BLaER1 treated with 17β-estradiol and CSF1 and Interleukin-3, amounts not matched to agents 10 nM and 100 nM (cell line): Measurements from ENCODE around the gene EXOSC7.
"Not testable (repeated sequence)": the region's sequence is repeated elsewhere in the genome, so short reads cannot be mapped to it uniquely, and the experiment has no call there.

Experiments used
- H3K27ac ChIP-seq, 11 experiments: shearing (Covaris generic); formaldehyde crosslinking; 2 replicates each; pipeline ENCODE4 v1.8.1; 2022
- H3K27me3 ChIP-seq, 11 experiments: shearing (Covaris generic); formaldehyde crosslinking; 2 replicates each; pipeline ENCODE4 v1.8.1; 2022
- H3K36me3 ChIP-seq, 11 experiments: shearing (Covaris generic); formaldehyde crosslinking; 2 replicates each; pipeline ENCODE4 v1.8.1; 2022
- H3K4me1 ChIP-seq, 10 experiments: shearing (Covaris generic); formaldehyde crosslinking; 2 replicates each; pipeline ENCODE4 v1.8.1; 2022
- H3K4me2 ChIP-seq, 11 experiments: shearing (Covaris generic); formaldehyde crosslinking; 2 replicates each; pipeline ENCODE4 v1.8.1; 2022
- H3K4me3 ChIP-seq, 10 experiments: shearing (Covaris generic); formaldehyde crosslinking; 2 replicates each; pipeline ENCODE4 v1.8.1; 2022
- H3K9ac ChIP-seq, 11 experiments: shearing (Covaris generic); formaldehyde crosslinking; 2 replicates each; pipeline ENCODE4 v1.8.1; 2022
- H3K9me3 ChIP-seq, 11 experiments: shearing (Covaris generic); formaldehyde crosslinking; replicated peaks in 1 of 11; 2 replicates each; pipeline ENCODE4 v1.8.1; 2022
- H4K20me1 ChIP-seq, 11 experiments: shearing (Covaris generic); formaldehyde crosslinking; 2 replicates each; pipeline ENCODE4 v1.8.1; 2022
- Cebpa-rat ChIP-seq, 11 experiments: shearing (Covaris generic); IDR thresholded peaks; 2 replicates each; pipeline ENCODE4 v1.8.1; 2022

Gene EXOSC7

GRCh38 chr3:45035441-45036301, 59.6 kb downstream of the EXOSC7 start:
- peak overlapping the region in 3 of 10 experiments; percentile 20 to 43 (median 26); a peak in 3 of 20 replicates for H3K4me3 ChIP-seq
- 0 out of 22 replicates have a peak, but pooled peaks cover 0 to 5% (median 0%) of the 10 kb centered on the region in 11 experiments for H4K20me1 ChIP-seq
- no peak for TF ChIP-seq Cebpa-rat (IDR thresholded peaks at IDR 0.05)

DNA sequence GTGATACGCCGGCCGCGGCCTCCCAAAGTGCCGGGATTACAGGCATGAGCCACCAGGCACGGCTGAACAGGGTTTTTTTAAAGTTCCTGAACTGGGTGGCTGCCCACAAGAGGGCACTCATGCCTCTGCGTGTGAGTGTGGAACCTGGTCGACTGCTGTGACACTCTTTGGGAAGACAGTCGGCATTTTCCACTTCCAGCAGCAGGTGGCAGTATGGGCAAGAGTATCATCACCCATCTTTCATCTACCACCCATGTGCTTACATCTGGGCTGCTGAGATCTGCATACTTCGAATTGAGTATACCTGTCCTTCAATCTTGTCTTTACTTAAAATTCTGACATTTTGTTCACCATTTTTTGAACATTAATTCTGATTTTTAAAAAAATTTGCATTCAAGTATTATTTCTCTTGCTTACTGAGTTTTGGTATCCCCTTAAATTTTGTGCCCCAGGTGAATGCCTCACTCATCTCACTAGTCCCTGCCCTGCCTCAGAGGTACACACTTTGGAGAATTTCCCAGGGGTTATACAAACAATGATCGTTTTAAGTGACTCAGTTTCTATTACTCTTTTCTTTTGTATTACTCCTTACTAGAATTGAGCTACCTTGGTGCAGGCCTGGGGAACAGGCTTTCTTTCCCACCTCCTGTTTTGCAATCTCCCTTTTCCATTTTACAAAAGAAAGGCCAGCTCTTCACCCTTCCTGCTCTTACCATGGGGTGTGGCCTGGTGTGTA, 61.8 kb downstream of the EXOSC7 start:
- H3K4me2 ChIP-seq = peak overlapping the region in 7 of 11 experiments; percentile 17 to 92 (median 35); a peak in 9 of 22 replicates
- no peaks in the 10 kb centered on the region for H3K36me3 ChIP-seq
- peaks cover 33 to 68% (median 39%) of the 10 kb centered on the region in 10 experiments for H3K4me1 ChIP-seq
- H3K27me3 ChIP-seq = peaks cover 0 to 23% (median 21%) of the 10 kb centered on the region in 11 experiments; a peak in 20 of 22 replicates
- 0 out of 22 replicates have a peak, but pooled peaks cover 0 to 5% (median 0%) of the 10 kb centered on the region in 11 experiments for H4K20me1 ChIP-seq
- H3K4me3 ChIP-seq = no peak overlapping the region
- H3K9ac ChIP-seq = peak overlapping the region in 1 of 11 experiments; percentile 36; a peak in 1 of 22 replicates
- no peak for TF ChIP-seq Cebpa-rat (IDR thresholded peaks at IDR 0.05)
- no peak overlapping the region for H3K27ac ChIP-seq
- no peaks in the 10 kb centered on the region for H3K9me3 ChIP-seq

More at GRCh38 chr3:45035441-45036301, 59.6 kb downstream of the EXOSC7 start:
- H3K4me2 ChIP-seq = peak overlapping the region; percentile 60 to 92 (median 80)
- H3K9me3 ChIP-seq = no peaks in the 10 kb centered on the region
- H3K27ac ChIP-seq = peak overlapping the region in 5 of 11 experiments; percentile 46 to 79 (median 75); a peak in 10 of 22 replicates
- H3K4me1 ChIP-seq = peaks cover 13 to 52% (median 19%) of the 10 kb centered on the region in 10 experiments
- peak overlapping the region in 5 of 11 experiments; percentile 19 to 73 (median 64); a peak in 8 of 22 replicates for H3K9ac ChIP-seq
- H3K27me3 ChIP-seq = peaks cover 0 to 23% (median 21%) of the 10 kb centered on the region in 11 experiments; a peak in 20 of 22 replicates
- H3K36me3 ChIP-seq = no peaks in the 10 kb centered on the region

GRCh38 chr3:45041666-45042065, 65.6 kb downstream of the EXOSC7 start:
- H3K9ac ChIP-seq = peak overlapping the region in 1 of 11 experiments; percentile 6; a peak in 1 of 22 replicates
- no peak for TF ChIP-seq Cebpa-rat (IDR thresholded peaks at IDR 0.05)
- H3K9me3 ChIP-seq = no peaks in the 10 kb centered on the region
- H3K4me3 ChIP-seq = no peak overlapping the region
- peak overlapping the region in 2 of 11 experiments; percentile 5 to 12; a peak in 2 of 22 replicates for H3K27ac ChIP-seq
- H3K4me1 ChIP-seq = peaks cover 19 to 66% (median 25%) of the 10 kb centered on the region in 10 experiments
- H3K36me3 ChIP-seq = no peaks in the 10 kb centered on the region
- H4K20me1 ChIP-seq = no peaks in the 10 kb centered on the region
- H3K27me3 ChIP-seq = peaks cover 0 to 8% (median 6%) of the 10 kb centered on the region in 11 experiments; a peak in 20 of 22 replicates
- peak overlapping the region; percentile 26 to 87 (median 57) for H3K4me2 ChIP-seq

GRCh38 chr3:45042162-45042561, 66.1 kb downstream of the EXOSC7 start:
- peaks cover 19 to 61% (median 25%) of the 10 kb centered on the region in 10 experiments for H3K4me1 ChIP-seq
- H3K27me3 ChIP-seq = peaks cover 0 to 3% (median 1%) of the 10 kb centered on the region in 11 experiments; a peak in 11 of 22 replicates
- no peaks in the 10 kb centered on the region for H3K36me3 ChIP-seq
- 0 out of 22 replicates have a peak overlapping the region, but pooled peaks of 1 of the 11 experiments have one; percentile 6 for H3K9ac ChIP-seq
- H3K4me2 ChIP-seq = peak overlapping the region; percentile 26 to 87 (median 57)
- TF ChIP-seq Cebpa-rat (IDR thresholded peaks at IDR 0.05) = no peak
- no peaks in the 10 kb centered on the region for H3K9me3 ChIP-seq
- no peaks in the 10 kb centered on the region for H4K20me1 ChIP-seq
- no peak overlapping the region for H3K4me3 ChIP-seq
- H3K27ac ChIP-seq = peak overlapping the region in 1 of 11 experiments; percentile 12; a peak in 2 of 22 replicates

DNA sequence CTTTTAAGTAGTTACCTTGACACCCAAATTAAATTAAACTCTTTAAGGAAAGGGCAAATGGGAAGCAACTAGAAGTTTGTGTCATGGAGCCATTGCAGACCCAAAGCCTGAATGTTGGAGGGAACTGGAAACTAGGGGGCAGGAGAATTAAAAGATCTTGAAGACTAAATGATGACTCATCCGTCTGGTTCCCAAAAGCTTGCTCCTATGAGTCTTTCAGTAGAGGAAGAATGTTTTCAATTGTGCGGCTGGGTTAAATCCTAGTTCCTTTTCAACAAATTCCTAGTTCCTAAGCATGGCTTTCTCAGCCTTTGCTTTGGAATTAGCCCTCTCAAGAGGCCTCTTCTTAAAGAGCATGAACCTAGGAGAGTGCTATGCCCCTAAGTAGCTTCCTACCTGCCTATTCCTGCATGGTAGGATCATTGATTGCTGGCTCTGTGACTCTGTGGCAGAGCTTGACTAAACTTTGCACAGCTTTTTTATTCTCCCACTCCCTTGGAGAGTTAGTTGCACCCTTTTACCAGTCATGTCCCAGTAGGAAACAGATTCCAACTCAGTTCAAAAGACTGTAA, 67.8 kb downstream of the EXOSC7 start:
- H3K4me2 ChIP-seq = peak overlapping the region in 5 of 11 experiments; percentile 27 to 77 (median 51); a peak in 8 of 22 replicates
- H3K27ac ChIP-seq = peak overlapping the region in 4 of 11 experiments; percentile 0 to 58 (median 24); a peak in 4 of 22 replicates
- peaks cover 19 to 57% (median 25%) of the 10 kb centered on the region in 10 experiments for H3K4me1 ChIP-seq
- no peaks in the 10 kb centered on the region for H3K9me3 ChIP-seq
- H3K36me3 ChIP-seq = no peaks in the 10 kb centered on the region
- H4K20me1 ChIP-seq = no peaks in the 10 kb centered on the region
- no peak overlapping the region for H3K4me3 ChIP-seq
- H3K9ac ChIP-seq = peak overlapping the region in 1 of 11 experiments; percentile 24; a peak in 1 of 22 replicates
- H3K27me3 ChIP-seq = no peaks in the 10 kb centered on the region
- TF ChIP-seq Cebpa-rat (IDR thresholded peaks at IDR 0.05) = no peak

GRCh38 chr3:45048244-45048643, 72.2 kb downstream of the EXOSC7 start:
- H3K27me3 ChIP-seq = no peaks in the 10 kb centered on the region
- H3K36me3 ChIP-seq = no peaks in the 10 kb centered on the region
- H3K4me2 ChIP-seq = no peak overlapping the region
- TF ChIP-seq Cebpa-rat (IDR thresholded peaks at IDR 0.05) = no peak
- peaks cover 0 to 45% (median 4%) of the 10 kb centered on the region in 10 experiments; a peak in 9 of 20 replicates for H3K4me1 ChIP-seq
- no peaks in the 10 kb centered on the region for H3K9me3 ChIP-seq
- no peak overlapping the region for H3K27ac ChIP-seq
- H3K9ac ChIP-seq = no peak overlapping the region
- H4K20me1 ChIP-seq = no peaks in the 10 kb centered on the region
- H3K4me3 ChIP-seq = no peak overlapping the region

DNA sequence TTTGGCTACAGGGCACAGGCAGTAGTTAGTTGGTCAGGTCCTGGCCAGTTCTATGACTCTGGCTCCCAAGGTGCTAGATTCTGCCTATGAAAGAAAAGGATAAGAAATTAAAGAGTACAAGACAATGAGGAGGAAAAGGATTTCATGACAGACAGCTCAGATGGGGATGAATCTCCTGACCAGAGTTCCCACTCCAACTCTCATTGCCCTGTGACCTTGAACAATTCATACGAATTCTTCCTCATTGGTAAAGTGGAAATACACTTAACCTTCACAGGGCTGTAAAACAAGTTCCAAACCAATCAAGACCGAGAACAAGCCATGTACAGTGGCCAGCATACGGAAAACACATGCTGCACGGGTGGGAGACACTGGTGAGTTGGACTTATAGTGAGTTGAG, 73.8 kb downstream of the EXOSC7 start:
- no peak overlapping the region for H3K27ac ChIP-seq
- no peak for TF ChIP-seq Cebpa-rat (IDR thresholded peaks at IDR 0.05)
- no peak overlapping the region for H3K9ac ChIP-seq
- H3K4me3 ChIP-seq = no peak overlapping the region
- H3K4me2 ChIP-seq = no peak overlapping the region
- peaks cover 0 to 45% (median 7%) of the 10 kb centered on the region in 10 experiments; a peak in 11 of 20 replicates for H3K4me1 ChIP-seq
- no peaks in the 10 kb centered on the region for H3K36me3 ChIP-seq
- H3K27me3 ChIP-seq = no peaks in the 10 kb centered on the region
- no peaks in the 10 kb centered on the region for H3K9me3 ChIP-seq
- H4K20me1 ChIP-seq = no peaks in the 10 kb centered on the region

DNA sequence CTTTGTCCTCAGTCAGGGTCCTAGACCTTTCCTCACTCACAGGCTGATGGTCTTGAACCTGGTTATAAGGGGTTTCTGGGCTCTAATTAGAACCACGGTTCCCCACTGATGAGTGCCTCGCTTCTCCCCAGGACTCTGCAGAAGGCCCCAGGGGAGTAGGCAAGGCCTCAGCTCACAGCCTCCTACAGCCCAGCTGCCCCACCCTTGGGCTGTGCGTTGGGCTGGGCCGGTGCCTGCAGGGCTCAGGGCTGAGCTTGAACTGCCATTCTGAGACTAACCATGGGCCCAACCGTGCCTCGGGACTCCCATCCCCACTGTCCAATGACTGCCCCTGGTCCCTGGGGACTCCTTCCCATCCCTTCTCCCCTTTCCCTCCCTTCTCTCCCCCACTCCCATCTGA, 75.6 kb downstream of the EXOSC7 start:
- TF ChIP-seq Cebpa-rat (IDR thresholded peaks at IDR 0.05) = no peak
- no peaks in the 10 kb centered on the region for H4K20me1 ChIP-seq
- no peak overlapping the region for H3K27ac ChIP-seq
- H3K9ac ChIP-seq = no peak overlapping the region
- no peaks in the 10 kb centered on the region for H3K36me3 ChIP-seq
- 0 out of 22 replicates have a peak overlapping the region, but pooled peaks of 1 of the 11 experiments have one; percentile 1 for H3K4me2 ChIP-seq
- H3K4me1 ChIP-seq = peaks cover 0 to 47% (median 16%) of the 10 kb centered on the region in 10 experiments; a peak in 14 of 20 replicates
- H3K27me3 ChIP-seq = no peaks in the 10 kb centered on the region
- no peak overlapping the region for H3K4me3 ChIP-seq
- H3K9me3 ChIP-seq = no peaks in the 10 kb centered on the region

- not testable (repeated sequence) for H4K20me1 ChIP-seq, H3K4me3 ChIP-seq, H3K27me3 ChIP-seq, H3K36me3 ChIP-seq, H3K27ac ChIP-seq, H3K9ac ChIP-seq, H3K9me3 ChIP-seq
- peaks cover 0 to 69% (median 20%) of the 10 kb centered on the region in 10 experiments; a peak in 14 of 20 replicates for H3K4me1 ChIP-seq
- peak overlapping the region in 4 of 11 experiments; percentile 61 to 71 (median 67); a peak in 8 of 22 replicates for H3K4me2 ChIP-seq
Measured at GRCh38 chr3:45053805-45054195, 77.8 kb downstream of the EXOSC7 start.
